ENCODE measurements around the gene NTRK3. TPM values are rescaled to one million over a fixed set of nuclear protein-coding genes. Genes with fewer than 3 reads are reported as not detected.

NTRK3 gene
- total RNA-seq, 5 donors from 2014 or later (not counting 1 experiment from before 2014, with no cell fraction given), result not detected

DNA sequence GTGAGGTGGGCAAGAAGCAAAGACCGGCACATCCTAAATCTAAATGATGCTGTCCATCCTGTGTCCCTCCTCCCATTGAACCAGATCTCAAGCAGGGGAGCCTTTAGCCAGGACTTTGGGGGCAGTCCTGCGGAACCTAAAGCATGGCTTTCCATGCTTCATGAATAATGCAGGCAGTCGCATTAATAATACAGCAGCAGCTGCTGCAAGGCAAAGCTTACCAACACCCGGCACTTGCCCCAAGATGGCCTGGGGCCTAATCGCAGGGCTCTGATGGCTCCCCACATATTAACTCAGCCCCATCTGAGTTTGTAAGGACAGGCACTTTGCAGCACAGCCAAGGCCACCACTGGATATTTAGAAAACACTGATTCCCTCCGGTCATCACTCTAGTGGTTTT, 114.4 kb downstream of the NTRK3 start:
- no peak overlapping the region for H3K4me3 ChIP-seq (ENCODE audit: control insufficient read depth in 1 of 2, extremely low read depth in 1 of 2, low read length in 1 of 2)
- peaks cover 0 to 7% of the 10 kb centered on the region in 2 experiments for H3K27me3 ChIP-seq (replicated peaks in 1 of 2; ENCODE audit: control insufficient read depth in 2 of 2, extremely low read depth in 1 of 2, insufficient read depth in 2 of 2, low read length in 1 of 2)
- ChIA-PET POLR2A (no interaction called here), CTCF (no interaction called here)
- H3K9me3 ChIP-seq, result no peaks in the 10 kb centered on the region
- H3K4me1 ChIP-seq (ENCODE audit: control insufficient read depth in 1 of 2, extremely low read depth in 1 of 2, insufficient read depth in 2 of 2, low read length in 2 of 2), result no peaks in the 10 kb centered on the region
- 92% methylated on average over 3 of the region's 6 CpGs for WGBS (ENCODE audit: insufficient coverage)
- DNase-seq (no peak), ATAC-seq (replicated peaks in 1 of 4) (no peak)
- no peaks in the 10 kb centered on the region for H3K36me3 ChIP-seq (ENCODE audit: control insufficient read depth in 2 of 2, extremely low read depth in 1 of 2, insufficient read depth in 1 of 2, low read length in 1 of 2)
- Mint-ChIP-seq H3K27me3 (peaks cover 2% of the 10 kb centered on the region in 2 donors), H3K27ac (no peak overlapping the region), H3K4me1 (no peaks in the 10 kb centered on the region), H3K9me3 (no peaks in the 10 kb centered on the region), H3K4me3 (no peak overlapping the region), H3K36me3 (no peaks in the 10 kb centered on the region)
- H3K27ac ChIP-seq (ENCODE audit: low read length), result no peak overlapping the region

DNA sequence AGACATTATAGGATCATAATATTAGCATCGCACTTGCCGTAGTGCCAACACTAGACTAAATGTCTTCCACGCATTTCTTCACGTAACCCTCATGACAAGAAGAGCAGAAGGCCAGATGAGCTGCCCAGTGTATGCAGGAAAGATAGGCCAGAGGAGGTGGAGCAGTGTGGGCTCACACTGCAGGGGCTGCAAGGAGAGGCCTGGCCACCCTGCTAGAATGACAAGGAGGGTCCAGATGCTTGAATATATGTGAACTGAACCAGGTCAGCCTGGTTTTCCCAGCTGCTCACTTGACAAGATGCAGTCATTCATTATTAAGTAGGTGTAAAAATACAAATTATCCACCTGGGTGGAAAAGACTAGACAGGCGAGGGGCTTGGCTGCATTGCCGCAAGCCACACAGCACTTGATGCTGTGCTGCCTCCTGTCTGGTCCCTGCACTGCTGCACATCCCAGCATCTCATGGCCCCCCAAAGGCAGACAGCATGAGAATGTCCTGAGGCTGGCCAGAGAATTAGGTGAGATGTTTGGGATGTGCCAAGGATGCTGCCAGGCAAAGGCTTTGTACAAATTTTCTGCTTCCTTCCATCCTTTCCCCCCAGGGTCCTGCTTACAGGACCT, 115.2 kb downstream of the NTRK3 start:
- Histone ChIP-seq H3K4me1 (ENCODE audit: control insufficient read depth in 1 of 2, extremely low read depth in 1 of 2, insufficient read depth in 2 of 2, low read length in 2 of 2) (no peaks in the 10 kb centered on the region), H3K4me3 (ENCODE audit: control insufficient read depth in 1 of 2, extremely low read depth in 1 of 2, low read length in 1 of 2) (no peak overlapping the region), H3K27me3 (replicated peaks in 1 of 2; ENCODE audit: control insufficient read depth in 2 of 2, extremely low read depth in 1 of 2, insufficient read depth in 2 of 2, low read length in 1 of 2) (peaks cover 0 to 11% of the 10 kb centered on the region in 2 experiments), H3K36me3 (ENCODE audit: control insufficient read depth in 2 of 2, extremely low read depth in 1 of 2, insufficient read depth in 1 of 2, low read length in 1 of 2) (no peaks in the 10 kb centered on the region), H3K27ac (ENCODE audit: low read length) (no peak overlapping the region), H3K9me3 (no peaks in the 10 kb centered on the region)
- H3K27me3 Mint-ChIP-seq, result peaks cover 2 to 4% of the 10 kb centered on the region in 2 donors
- no peaks in the 10 kb centered on the region for H3K4me1 Mint-ChIP-seq
- no peaks in the 10 kb centered on the region for H3K9me3 Mint-ChIP-seq
- no peak overlapping the region for H3K27ac Mint-ChIP-seq
- ChIA-PET CTCF (no interaction called here), POLR2A (no interaction called here)
- no peak overlapping the region for H3K4me3 Mint-ChIP-seq
- WGBS (ENCODE audit: insufficient coverage), result 91% methylated on average over 6 of the region's 6 CpGs
- ATAC-seq (replicated peaks in 1 of 4) (no peak), DNase-seq (no peak)
- H3K36me3 Mint-ChIP-seq, result no peaks in the 10 kb centered on the region

DNA sequence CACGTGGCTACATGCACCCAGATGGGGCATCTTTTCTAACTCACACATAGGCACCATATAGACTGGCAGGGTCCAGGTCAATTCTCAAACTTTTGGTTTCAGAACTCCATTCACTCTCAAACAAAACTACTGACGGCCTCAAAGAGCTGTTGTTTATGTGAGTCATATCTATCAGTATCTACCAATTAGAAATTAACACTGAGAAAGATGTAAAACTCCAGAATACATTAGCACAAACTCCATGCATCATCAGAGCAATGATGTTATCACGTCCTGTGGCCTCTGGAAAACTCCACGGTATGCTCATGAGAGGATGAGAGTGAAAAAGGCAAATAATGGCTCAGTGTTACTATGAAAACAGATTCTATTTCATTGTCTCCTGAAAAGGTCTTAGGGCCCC, 116.1 kb downstream of the NTRK3 start:
- no peak for DNase-seq
- CTCF ChIA-PET, result no interaction called here

DNA sequence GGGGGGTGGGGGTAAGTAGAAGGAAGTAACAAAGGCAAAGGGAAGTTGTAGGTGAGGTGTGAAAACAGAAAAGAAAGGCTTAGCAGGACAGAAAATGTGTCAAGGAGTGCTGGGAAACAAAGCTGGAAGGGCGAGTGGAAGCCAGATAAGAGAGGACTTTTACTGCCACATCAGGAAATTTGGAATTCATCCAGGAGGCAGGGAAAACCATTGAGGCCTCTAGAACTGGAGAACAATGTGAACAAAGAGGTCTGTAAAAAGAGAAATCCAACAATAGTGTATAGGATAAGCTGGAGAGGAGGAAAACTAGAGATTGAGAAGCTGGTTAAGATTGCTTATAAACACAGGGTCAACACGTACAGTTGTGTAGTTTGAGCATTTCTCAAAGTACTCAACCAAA, 116.6 kb downstream of the NTRK3 start:
- Mint-ChIP-seq H3K4me3 (no peak overlapping the region), H3K27me3 (peaks cover 5 to 8% of the 10 kb centered on the region in 2 donors)
- CTCF ChIA-PET, result no interaction called here

More for the DNA sequence above, 116.1 kb downstream of the NTRK3 start:
- H3K36me3 Mint-ChIP-seq, result no peaks in the 10 kb centered on the region
- no peaks in the 10 kb centered on the region for H3K9me3 ChIP-seq
- H3K4me1 ChIP-seq (ENCODE audit: control insufficient read depth in 1 of 2, extremely low read depth in 1 of 2, insufficient read depth in 2 of 2, low read length in 2 of 2), result no peaks in the 10 kb centered on the region
- no peak for ATAC-seq (replicated peaks in 1 of 4)
- no peak overlapping the region for H3K4me3 Mint-ChIP-seq
- H3K9me3 Mint-ChIP-seq, result no peaks in the 10 kb centered on the region
- no peak overlapping the region for H3K4me3 ChIP-seq (ENCODE audit: control insufficient read depth in 1 of 2, extremely low read depth in 1 of 2, low read length in 1 of 2)
- no peaks in the 10 kb centered on the region for H3K36me3 ChIP-seq (ENCODE audit: control insufficient read depth in 2 of 2, extremely low read depth in 1 of 2, insufficient read depth in 1 of 2, low read length in 1 of 2)
- POLR2A ChIA-PET, result no interaction called here
- H3K27me3 Mint-ChIP-seq, result peaks cover 5 to 8% of the 10 kb centered on the region in 2 donors
- H3K27me3 ChIP-seq (replicated peaks in 1 of 2; ENCODE audit: control insufficient read depth in 2 of 2, extremely low read depth in 1 of 2, insufficient read depth in 2 of 2, low read length in 1 of 2), result peaks cover 0 to 17% of the 10 kb centered on the region in 2 experiments
- no peak overlapping the region for H3K27ac ChIP-seq (ENCODE audit: low read length)
- H3K4me1 Mint-ChIP-seq, result no peaks in the 10 kb centered on the region
- WGBS (ENCODE audit: insufficient coverage), result 13% methylated on average over 1 of the region's 4 CpGs
- no peak overlapping the region for H3K27ac Mint-ChIP-seq

DNA sequence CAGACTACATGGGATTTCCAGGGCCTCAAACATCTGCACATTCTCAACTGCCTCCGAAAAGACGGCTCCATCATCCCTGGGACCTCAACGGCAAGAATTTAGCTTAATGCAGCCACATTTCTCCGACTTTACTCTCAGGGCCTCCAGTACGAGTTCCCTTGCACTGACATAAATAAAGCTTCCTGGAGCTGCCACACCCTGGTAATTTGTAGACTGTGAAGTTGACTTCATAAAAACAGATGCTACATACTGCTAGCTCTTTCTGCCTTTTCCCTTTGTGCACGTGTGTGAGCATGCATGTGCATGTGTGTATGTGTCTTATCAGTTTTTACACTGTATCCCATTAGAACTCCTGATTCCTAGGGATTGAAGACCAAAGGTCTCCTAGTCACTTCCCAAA, 122.7 kb downstream of the NTRK3 start:
- H3K9me3 ChIP-seq, result no peaks in the 10 kb centered on the region
- H3K27me3 ChIP-seq (replicated peaks in 1 of 2; ENCODE audit: control insufficient read depth in 2 of 2, extremely low read depth in 1 of 2, insufficient read depth in 2 of 2, low read length in 1 of 2), result peaks cover 0 to 16% of the 10 kb centered on the region in 2 experiments
- Mint-ChIP-seq H3K27me3 (peaks cover 7 to 8% of the 10 kb centered on the region in 2 donors), H3K27ac (no peak overlapping the region), H3K9me3 (no peaks in the 10 kb centered on the region), H3K4me3 (no peak overlapping the region), H3K36me3 (no peaks in the 10 kb centered on the region), H3K4me1 (no peaks in the 10 kb centered on the region)
- ChIA-PET POLR2A (no interaction called here), CTCF (no interaction called here)
- H3K27ac ChIP-seq (ENCODE audit: low read length), result no peak overlapping the region
- WGBS (ENCODE audit: insufficient coverage), result 93% methylated on average over 3 of the region's 6 CpGs
- ATAC-seq (replicated peaks in 1 of 4) (no peak), DNase-seq (no peak)
- no peaks in the 10 kb centered on the region for H3K4me1 ChIP-seq (ENCODE audit: control insufficient read depth in 1 of 2, extremely low read depth in 1 of 2, insufficient read depth in 2 of 2, low read length in 2 of 2)
- H3K36me3 ChIP-seq (ENCODE audit: control insufficient read depth in 2 of 2, extremely low read depth in 1 of 2, insufficient read depth in 1 of 2, low read length in 1 of 2), result no peaks in the 10 kb centered on the region
- H3K4me3 ChIP-seq (ENCODE audit: control insufficient read depth in 1 of 2, extremely low read depth in 1 of 2, low read length in 1 of 2), result no peak overlapping the region

More for the DNA sequence above, 116.6 kb downstream of the NTRK3 start:
- H3K27me3 ChIP-seq (replicated peaks in 1 of 2; ENCODE audit: control insufficient read depth in 2 of 2, extremely low read depth in 1 of 2, insufficient read depth in 2 of 2, low read length in 1 of 2), result peaks cover 0 to 19% of the 10 kb centered on the region in 2 experiments
- H3K4me3 ChIP-seq (ENCODE audit: control insufficient read depth in 1 of 2, extremely low read depth in 1 of 2, low read length in 1 of 2), result no peak overlapping the region
- H3K9me3 ChIP-seq, result no peaks in the 10 kb centered on the region
- H3K4me1 ChIP-seq (ENCODE audit: control insufficient read depth in 1 of 2, extremely low read depth in 1 of 2, insufficient read depth in 2 of 2, low read length in 2 of 2), result no peaks in the 10 kb centered on the region
- DNase-seq (no peak), ATAC-seq (replicated peaks in 1 of 4) (no peak)
- 88% methylated on average over 1 of the region's 2 CpGs for WGBS (ENCODE audit: insufficient coverage)
- no peaks in the 10 kb centered on the region for H3K36me3 ChIP-seq (ENCODE audit: control insufficient read depth in 2 of 2, extremely low read depth in 1 of 2, insufficient read depth in 1 of 2, low read length in 1 of 2)
- Mint-ChIP-seq H3K27ac (no peak overlapping the region), H3K4me1 (no peaks in the 10 kb centered on the region), H3K36me3 (no peaks in the 10 kb centered on the region), H3K9me3 (no peaks in the 10 kb centered on the region)
- POLR2A ChIA-PET, result no interaction called here
- H3K27ac ChIP-seq (ENCODE audit: low read length), result no peak overlapping the region

DNA sequence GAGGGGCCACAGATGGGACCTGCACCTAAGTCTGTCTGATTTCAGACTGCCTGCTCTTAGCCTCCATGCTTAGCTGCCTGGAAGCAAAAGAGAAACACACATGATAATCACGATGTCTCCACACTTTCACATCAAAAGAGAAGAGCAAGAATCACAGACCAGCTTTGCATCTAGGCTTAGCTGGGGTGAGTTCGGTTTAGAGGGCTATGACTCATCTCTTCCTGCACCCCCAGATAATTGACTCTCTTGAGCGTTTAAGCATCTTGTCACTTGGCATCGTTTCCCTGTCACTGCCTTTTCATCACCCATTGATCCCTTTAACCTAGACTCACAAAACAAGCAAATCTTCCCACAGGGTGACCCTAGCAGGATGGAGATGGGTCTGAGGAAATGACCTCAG, 124.0 kb downstream of the NTRK3 start:
- H3K4me3 ChIP-seq (ENCODE audit: control insufficient read depth in 1 of 2, extremely low read depth in 1 of 2, low read length in 1 of 2), result no peak overlapping the region
- H3K4me1 Mint-ChIP-seq, result no peaks in the 10 kb centered on the region
- H3K9me3 Mint-ChIP-seq, result no peaks in the 10 kb centered on the region
- CTCF ChIA-PET, result no interaction called here
- DNase-seq (no peak), ATAC-seq (replicated peaks in 1 of 4) (no peak)
- peaks cover 0 to 16% of the 10 kb centered on the region in 2 experiments for H3K27me3 ChIP-seq (replicated peaks in 1 of 2; ENCODE audit: control insufficient read depth in 2 of 2, extremely low read depth in 1 of 2, insufficient read depth in 2 of 2, low read length in 1 of 2)
- POLR2A ChIA-PET, result no interaction called here
- no peak overlapping the region for H3K27ac ChIP-seq (ENCODE audit: low read length)
- no peak overlapping the region for H3K4me3 Mint-ChIP-seq
- H3K36me3 Mint-ChIP-seq, result no peaks in the 10 kb centered on the region
- no peaks in the 10 kb centered on the region for H3K4me1 ChIP-seq (ENCODE audit: control insufficient read depth in 1 of 2, extremely low read depth in 1 of 2, insufficient read depth in 2 of 2, low read length in 2 of 2)
- H3K27ac Mint-ChIP-seq, result no peak overlapping the region
- peaks cover 10 to 12% of the 10 kb centered on the region in 2 donors for H3K27me3 Mint-ChIP-seq
- no peaks in the 10 kb centered on the region for H3K36me3 ChIP-seq (ENCODE audit: control insufficient read depth in 2 of 2, extremely low read depth in 1 of 2, insufficient read depth in 1 of 2, low read length in 1 of 2)
- no peaks in the 10 kb centered on the region for H3K9me3 ChIP-seq
- 20% methylated on average over 1 of the region's 4 CpGs for WGBS (ENCODE audit: insufficient coverage)

DNA sequence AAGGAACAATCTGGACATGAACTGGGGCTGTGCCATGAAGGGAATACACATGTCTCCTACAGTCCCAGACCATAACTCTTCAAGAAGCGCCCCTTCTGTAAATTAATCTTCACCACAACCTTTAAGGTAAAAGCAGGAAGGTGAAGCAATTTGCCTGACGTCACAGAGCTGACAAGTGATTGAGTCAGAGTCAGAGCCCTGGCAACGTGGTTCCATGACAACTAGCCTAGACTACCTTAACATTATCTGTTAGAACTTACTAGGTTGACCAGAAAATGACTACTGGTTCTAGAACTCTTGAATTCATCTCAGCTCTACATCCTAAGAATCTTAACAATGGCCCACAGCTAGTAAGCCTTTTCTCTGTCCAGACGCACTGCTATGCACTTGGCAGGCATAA, 124.6 kb downstream of the NTRK3 start:
- H3K4me1 ChIP-seq (ENCODE audit: control insufficient read depth in 1 of 2, extremely low read depth in 1 of 2, insufficient read depth in 2 of 2, low read length in 2 of 2), result no peaks in the 10 kb centered on the region

More for the DNA sequence above, 124.6 kb downstream of the NTRK3 start:
- Histone ChIP-seq H3K36me3 (ENCODE audit: control insufficient read depth in 2 of 2, extremely low read depth in 1 of 2, insufficient read depth in 1 of 2, low read length in 1 of 2) (no peaks in the 10 kb centered on the region), H3K4me3 (ENCODE audit: control insufficient read depth in 1 of 2, extremely low read depth in 1 of 2, low read length in 1 of 2) (no peak overlapping the region), H3K27ac (ENCODE audit: low read length) (no peak overlapping the region), H3K9me3 (no peaks in the 10 kb centered on the region), H3K27me3 (replicated peaks in 1 of 2; ENCODE audit: control insufficient read depth in 2 of 2, extremely low read depth in 1 of 2, insufficient read depth in 2 of 2, low read length in 1 of 2) (peaks cover 0 to 12% of the 10 kb centered on the region in 2 experiments)
- Mint-ChIP-seq H3K9me3 (no peaks in the 10 kb centered on the region), H3K27me3 (peaks cover 8 to 9% of the 10 kb centered on the region in 2 donors), H3K4me3 (no peak overlapping the region), H3K27ac (no peak overlapping the region), H3K4me1 (no peaks in the 10 kb centered on the region), H3K36me3 (no peaks in the 10 kb centered on the region)
- ChIA-PET POLR2A (no interaction called here), CTCF (no interaction called here)
- WGBS (ENCODE audit: insufficient coverage), result 29% methylated on average over 1 of the region's 4 CpGs
- no peak for DNase-seq
- ATAC-seq (replicated peaks in 1 of 4), result no peak
